H9 (cell line): Measurements from ENCODE around the gene WSCD1. TPM values are rescaled to one million over a fixed set of nuclear protein-coding genes. Genes with fewer than 3 reads are reported as not detected.

Source experiments
- DNase-seq: peaks from one replicate; pipeline ENCODE4 v3.0.0-alpha.2; 2017
- H2AFZ ChIP-seq: one replicate; pipeline ENCODE4 v1.6.1; 2013; ENCODE audit warnings: mild to moderate bottlenecking, low read length, control low read depth, moderate library complexity
- H2AK5ac ChIP-seq: 2 replicates; pipeline ENCODE4 v1.6.1; 2013; ENCODE audit warnings: low read length, control low read depth, mixed read lengths; ENCODE audit not compliant: insufficient read length
- H2BK120ac ChIP-seq: one replicate; pipeline ENCODE4 v1.6.1; 2013; ENCODE audit warnings: low read depth, mild to moderate bottlenecking, low read length, control low read depth, inconsistent platforms; ENCODE audit not compliant: poor library complexity, severe bottlenecking
- H2BK12ac ChIP-seq: 2 replicates; pipeline ENCODE4 v1.6.1; 2013; ENCODE audit warnings: low read length, control low read depth, mixed read lengths, low read depth; ENCODE audit not compliant: insufficient read length
- H2BK15ac ChIP-seq: 2 replicates; pipeline ENCODE4 v1.6.1; 2013; ENCODE audit warnings: low read depth, low read length, control low read depth
- H2BK20ac ChIP-seq: one replicate; pipeline ENCODE4 v1.6.1; 2013; ENCODE audit warnings: low read depth, mild to moderate bottlenecking, low read length, control low read depth, inconsistent platforms; ENCODE audit not compliant: poor library complexity, severe bottlenecking
- H2BK5ac ChIP-seq: 2 replicates; pipeline ENCODE4 v1.6.1; 2013; ENCODE audit warnings: low read length, control low read depth, mixed read lengths; ENCODE audit not compliant: insufficient read length
- H3K14ac ChIP-seq: 2 replicates; pipeline ENCODE4 v1.6.1; 2013; ENCODE audit warnings: low read length, control low read depth; ENCODE audit not compliant: insufficient read depth
- H3K18ac ChIP-seq: 2 replicates; pipeline ENCODE4 v1.6.1; 2013; ENCODE audit warnings: low read depth, mild to moderate bottlenecking, mixed read lengths, low read length, control low read depth; ENCODE audit not compliant: insufficient read length
- H3K23ac ChIP-seq: 2 replicates; pipeline ENCODE4 v1.6.1; 2013; ENCODE audit warnings: low read length, control low read depth, mixed read lengths, low read depth; ENCODE audit not compliant: insufficient read length
- H3K23me2 ChIP-seq: 2 replicates; pipeline ENCODE4 v1.6.1; 2013; ENCODE audit warnings: low read depth, mild to moderate bottlenecking, mixed read lengths, low read length, control low read depth; ENCODE audit not compliant: insufficient read length, poor library complexity, severe bottlenecking
- H3K27ac ChIP-seq: 2 replicates; pipeline ENCODE4 v1.5.1; 2013; ENCODE audit warnings: low read length, control low read depth, mixed read lengths, low read depth; ENCODE audit not compliant: insufficient read length
- H3K27me3 ChIP-seq: 2 replicates; pipeline ENCODE4 v1.6.1; 2013; ENCODE audit warnings: low read length, control low read depth, inconsistent platforms; ENCODE audit not compliant: insufficient read depth
- H3K4ac ChIP-seq: 2 replicates; pipeline ENCODE4 v1.6.1; 2013; ENCODE audit warnings: low read depth, mild to moderate bottlenecking, control low read depth, inconsistent platforms, low read length, moderate library complexity
- H3K4me1 ChIP-seq: 2 replicates; pipeline ENCODE4 v1.6.1; 2013; ENCODE audit warnings: low read length, control low read depth, inconsistent platforms; ENCODE audit not compliant: insufficient read depth
- H3K4me2 ChIP-seq: 2 replicates; pipeline ENCODE4 v1.6.1; 2013; ENCODE audit warnings: low read length, control low read depth, mixed read lengths; ENCODE audit not compliant: insufficient read length, insufficient read depth
- H3K56ac ChIP-seq: 2 replicates; pipeline ENCODE4 v1.6.1; 2013; ENCODE audit warnings: low read depth, mild to moderate bottlenecking, mixed read lengths, low read length, control low read depth; ENCODE audit not compliant: insufficient read length
- H3K79me1 ChIP-seq: 2 replicates; pipeline ENCODE4 v1.6.1; 2013; ENCODE audit warnings: low read depth, mild to moderate bottlenecking, moderate library complexity, low read length, control low read depth, inconsistent platforms; ENCODE audit not compliant: insufficient read depth, poor library complexity, severe bottlenecking
- H3K79me2 ChIP-seq: 2 replicates; pipeline ENCODE4 v1.6.1; 2013; ENCODE audit warnings: low read length, control low read depth, inconsistent platforms; ENCODE audit not compliant: insufficient read depth
- H3K9ac ChIP-seq: 2 replicates; pipeline ENCODE4 v1.6.1; 2013; ENCODE audit warnings: low read length, control low read depth, mixed read lengths; ENCODE audit not compliant: insufficient read length; ENCODE audit errors: extremely low read depth
- H3K9me3 ChIP-seq: one replicate; pipeline ENCODE4 v1.6.1; 2013; ENCODE audit warnings: low read depth, low read length, inconsistent platforms; ENCODE audit not compliant: control insufficient read depth
- H3T11ph ChIP-seq: one replicate; pipeline ENCODE4 v1.6.1; 2013; ENCODE audit warnings: mild to moderate bottlenecking, low read length, control low read depth, inconsistent platforms
- H4K20me1 ChIP-seq: one replicate; pipeline ENCODE4 v1.6.1; 2013; ENCODE audit not compliant: control insufficient read depth, insufficient read length, insufficient read depth
- H4K5ac ChIP-seq: 2 replicates; pipeline ENCODE4 v1.6.1; 2013; ENCODE audit warnings: low read depth, mild to moderate bottlenecking, mixed read lengths, low read length, control low read depth; ENCODE audit not compliant: insufficient read length
- H4K8ac ChIP-seq: replicated peaks from 2 replicates; pipeline ENCODE4 v1.6.1; 2013; ENCODE audit warnings: low read length, control low read depth, mixed read lengths, low read depth; ENCODE audit not compliant: insufficient read length
- H4K91ac ChIP-seq: 2 replicates; pipeline ENCODE4 v1.6.1; 2013; ENCODE audit warnings: low read depth, mild to moderate bottlenecking, moderate library complexity, mixed read lengths, low read length, control low read depth; ENCODE audit not compliant: insufficient read length
- H3K27ac Mint-ChIP-seq, 3 experiments: 2 replicates in 2 of 3; 3 replicates in 1 of 3; pipeline ENCODE4 v1.8.0; 2020 to 2021; ENCODE audit warnings: mixed read lengths in 3 of 3, mild to moderate bottlenecking in 1 of 3, moderate library complexity in 1 of 3
- H3K27me3 Mint-ChIP-seq: 2 replicates; pipeline ENCODE4 v1.8.0; 2021; ENCODE audit warnings: low read depth, mild to moderate bottlenecking, moderate library complexity, mixed read lengths
- H3K36me3 Mint-ChIP-seq, 3 experiments: 2 replicates in 2 of 3; 3 replicates in 1 of 3; pipeline ENCODE4 v1.8.0; 2020 to 2021; ENCODE audit warnings: low read depth in 3 of 3, mixed read lengths in 3 of 3; ENCODE audit not compliant: insufficient read depth in 1 of 3
- H3K4me1 Mint-ChIP-seq, 2 experiments: 2 replicates each; pipeline ENCODE4 v1.8.0; 2020; ENCODE audit warnings: mixed read lengths in 2 of 2
- H3K4me3 Mint-ChIP-seq, 2 experiments: 2 replicates in 1 of 2; 3 replicates in 1 of 2; pipeline ENCODE4 v1.8.0; 2020 to 2021; ENCODE audit warnings: mild to moderate bottlenecking in 2 of 2, mixed read lengths in 2 of 2, moderate library complexity in 1 of 2
- H3K9me3 Mint-ChIP-seq, 2 experiments: 2 replicates in 1 of 2; 3 replicates in 1 of 2; pipeline ENCODE4 v1.8.0; 2020; ENCODE audit warnings: mild to moderate bottlenecking in 2 of 2, mixed read lengths in 2 of 2, moderate library complexity in 1 of 2
- WGBS: extraction: QIAGEN DNeasy Blood & Tissue Kit; methylation state at CpG from one replicate; pipeline ENCODE4 v1.1.7; 2013; ENCODE audit warnings: missing lambda C conversion rate, low lambda C conversion rate, mixed read lengths; ENCODE audit not compliant: insufficient read length; ENCODE audit errors: extremely low coverage; 5-methylcytosine and 5-hydroxymethylcytosine counted together
- total RNA-seq: library from RNA; stranded (reverse); gene quantifications from 2 replicates; pipeline ENCODE4 v1.2.1, GENCODE V29; 2021
- TF ChIP-seq, protein P1 (sequence below): fragments of 200-600 bp; sonication (generic); conservative IDR thresholded peaks from 3 replicates; pipeline ENCODE4 v1.8.0; 2021; ENCODE audit warnings: antibody characterized with exemption, mild to moderate bottlenecking

The WSCD1 gene
- total RNA-seq, 1 experiment from 2014 or later, result 33.6 TPM

DNA sequence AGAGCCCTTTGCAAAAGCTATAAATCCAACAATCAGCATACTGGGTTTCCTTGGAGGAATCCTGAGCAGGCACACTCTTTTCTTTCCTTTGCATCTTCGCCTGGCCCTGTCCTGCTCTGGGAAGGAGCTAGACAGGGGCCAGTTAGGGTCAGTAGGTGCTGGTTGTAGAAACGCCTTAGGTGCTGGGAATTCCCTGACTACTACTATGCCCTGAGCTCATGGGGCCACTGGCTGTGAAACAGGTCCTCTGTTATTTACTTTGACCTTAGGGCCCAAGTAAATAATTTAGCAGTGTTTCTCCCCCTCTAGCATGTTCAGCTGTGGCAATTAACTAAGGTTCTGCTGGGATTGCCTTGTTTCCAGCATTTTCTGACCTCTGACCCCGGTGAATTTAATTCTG lies 15.8 kb upstream of the WSCD1 start:
- H4K20me1 ChIP-seq, result no peaks in the 10 kb centered on the region
- no peak overlapping the region for H3T11ph ChIP-seq
- no peak overlapping the region for H3K27ac ChIP-seq
- H3K4me2 ChIP-seq, result no peak overlapping the region
- H3K9me3 ChIP-seq, result no peaks in the 10 kb centered on the region
- no peak overlapping the region for H3K9ac ChIP-seq
- H2AFZ ChIP-seq, result no peak overlapping the region
- Mint-ChIP-seq H3K9me3 (no peaks in the 10 kb centered on the region; a peak in 1 of 5 replicates), H3K4me1 (peaks cover 2 to 5% of the 10 kb centered on the region in 2 experiments; a peak in 3 of 4 replicates), H3K36me3 (no peaks in the 10 kb centered on the region), H3K4me3 (no peak overlapping the region), H3K27ac (no peak overlapping the region), H3K27me3 (no peaks in the 10 kb centered on the region; the same call in 1 of the 2 replicates)
- H3K23ac ChIP-seq, result no peak overlapping the region
- no peaks in the 10 kb centered on the region for H3K79me1 ChIP-seq
- H2BK120ac ChIP-seq, result no peak overlapping the region
- H3K27me3 ChIP-seq, result no peaks in the 10 kb centered on the region
- H2BK20ac ChIP-seq, result no peak overlapping the region
- H4K5ac ChIP-seq, result no peak overlapping the region
- H3K4ac ChIP-seq, result no peak overlapping the region
- H3K4me1 ChIP-seq, result no peaks in the 10 kb centered on the region
- H2AK5ac ChIP-seq, result no peak overlapping the region
- no peaks in the 10 kb centered on the region for H3K79me2 ChIP-seq
- no CpG with 5 or more reads among the region's 3 CpGs for WGBS
- H3K14ac ChIP-seq, result no peak overlapping the region
- no peak overlapping the region for H2BK12ac ChIP-seq
- no peaks in the 10 kb centered on the region for H3K23me2 ChIP-seq
- H2BK15ac ChIP-seq, result no peak overlapping the region
- no peak overlapping the region for H3K18ac ChIP-seq
- H3K56ac ChIP-seq, result no peak overlapping the region
- TF ChIP-seq, protein P1, sequence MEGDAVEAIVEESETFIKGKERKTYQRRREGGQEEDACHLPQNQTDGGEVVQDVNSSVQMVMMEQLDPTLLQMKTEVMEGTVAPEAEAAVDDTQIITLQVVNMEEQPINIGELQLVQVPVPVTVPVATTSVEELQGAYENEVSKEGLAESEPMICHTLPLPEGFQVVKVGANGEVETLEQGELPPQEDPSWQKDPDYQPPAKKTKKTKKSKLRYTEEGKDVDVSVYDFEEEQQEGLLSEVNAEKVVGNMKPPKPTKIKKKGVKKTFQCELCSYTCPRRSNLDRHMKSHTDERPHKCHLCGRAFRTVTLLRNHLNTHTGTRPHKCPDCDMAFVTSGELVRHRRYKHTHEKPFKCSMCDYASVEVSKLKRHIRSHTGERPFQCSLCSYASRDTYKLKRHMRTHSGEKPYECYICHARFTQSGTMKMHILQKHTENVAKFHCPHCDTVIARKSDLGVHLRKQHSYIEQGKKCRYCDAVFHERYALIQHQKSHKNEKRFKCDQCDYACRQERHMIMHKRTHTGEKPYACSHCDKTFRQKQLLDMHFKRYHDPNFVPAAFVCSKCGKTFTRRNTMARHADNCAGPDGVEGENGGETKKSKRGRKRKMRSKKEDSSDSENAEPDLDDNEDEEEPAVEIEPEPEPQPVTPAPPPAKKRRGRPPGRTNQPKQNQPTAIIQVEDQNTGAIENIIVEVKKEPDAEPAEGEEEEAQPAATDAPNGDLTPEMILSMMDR, result no peak
- H4K8ac ChIP-seq, result no peak overlapping the region
- H2BK5ac ChIP-seq, result no peak overlapping the region
- DNase-seq, result no peak
- no peak overlapping the region for H4K91ac ChIP-seq
